Neural cell (in vitro differentiated cells): ENCODE data around the gene TTLL12. TPM values are rescaled to one million over a fixed set of nuclear protein-coding genes. Genes with fewer than 3 reads are reported as not detected.

ENCODE experiments used
- H2AFZ ChIP-seq: fragments of 200-600, 300-800 bp; sonication (generic), shearing (Covaris generic); 2 replicates; pipeline ENCODE4 v1.6.0; 2014; ENCODE audit warnings: low read depth, mild to moderate bottlenecking, antibody characterized with exemption, low read length, moderate library complexity
- H3F3A ChIP-seq: fragments of 200-600 bp; shearing (Covaris generic); 2 replicates; pipeline ENCODE4 v1.6.1; 2016; ENCODE audit warnings: mild to moderate bottlenecking, moderate library complexity, mixed read lengths, antibody characterized with exemption, low read length; ENCODE audit not compliant: insufficient read depth, poor library complexity, severe bottlenecking
- H3K27ac ChIP-seq: fragments of 200-600, 300-800 bp; sonication (generic), shearing (Covaris generic); 2 replicates; pipeline ENCODE4 v1.5.1; 2014; ENCODE audit warnings: mild to moderate bottlenecking, low read length, moderate library complexity
- H3K27me3 ChIP-seq: fragments of 300-800, 200-600 bp; sonication (generic), shearing (Covaris generic); 2 replicates; pipeline ENCODE4 v1.6.0; 2014; ENCODE audit warnings: mild to moderate bottlenecking, low read depth, low read length, moderate library complexity; ENCODE audit not compliant: insufficient read depth
- H3K36me3 ChIP-seq: fragments of 300-800, 200-600 bp; sonication (generic), shearing (Covaris generic); 2 replicates; pipeline ENCODE4 v1.5.1; 2014; ENCODE audit warnings: mild to moderate bottlenecking, antibody characterized with exemption, low read length, moderate library complexity; ENCODE audit not compliant: insufficient read depth
- H3K4me2 ChIP-seq: fragments of 300-800, 200-600 bp; sonication (generic), shearing (Covaris generic); 2 replicates; pipeline ENCODE4 v1.6.0; 2014; ENCODE audit warnings: mild to moderate bottlenecking, low read length
- H3K4me3 ChIP-seq: fragments of 300-800, 200-600 bp; sonication (generic), shearing (Covaris generic); 2 replicates; pipeline ENCODE4 v1.5.1; 2014; ENCODE audit warnings: mild to moderate bottlenecking, low read length, moderate library complexity
- H3K79me2 ChIP-seq: fragments of 200-600 bp; shearing (Covaris generic); replicated peaks from 2 replicates; pipeline ENCODE4 v1.6.0; 2014; ENCODE audit warnings: mild to moderate bottlenecking, low read length, moderate library complexity; ENCODE audit not compliant: insufficient read depth
- H3K9ac ChIP-seq: fragments of 300-800, 200-600 bp; sonication (generic), shearing (Covaris generic); 2 replicates; pipeline ENCODE4 v1.6.1; 2016; ENCODE audit warnings: mild to moderate bottlenecking, low read length, mixed read lengths
- H3K9me2 ChIP-seq: fragments of 200-600 bp; shearing (Covaris generic); 2 replicates; pipeline ENCODE4 v1.6.1; 2016; ENCODE audit warnings: mild to moderate bottlenecking, low read length, mixed read lengths; ENCODE audit not compliant: insufficient read depth
- H3K9me3 ChIP-seq: fragments of 200-600, 300-800 bp; sonication (generic), shearing (Covaris generic); 2 replicates; pipeline ENCODE4 v1.6.1; 2016; ENCODE audit warnings: mild to moderate bottlenecking, mixed run types, low read length, moderate library complexity, mixed read lengths
- H4K20me1 ChIP-seq: fragments of 200-600 bp; shearing (Covaris generic); 2 replicates; pipeline ENCODE4 v1.6.1; 2016; ENCODE audit warnings: mild to moderate bottlenecking, mixed run types; ENCODE audit not compliant: insufficient read depth
- CTCF ChIP-seq: fragments of 450-650 bp; IDR thresholded peaks from 2 replicates; pipeline ENCODE4 v1.5.1; 2014; ENCODE audit warnings: antibody characterized with exemption, mild to moderate bottlenecking, moderate library complexity; ENCODE audit not compliant: poor library complexity, severe bottlenecking
- EP300 ChIP-seq: fragments of 450-650 bp; conservative IDR thresholded peaks from 2 replicates; pipeline ENCODE4 v1.6.1; 2014; ENCODE audit warnings: antibody characterized with exemption, mild to moderate bottlenecking, moderate library complexity; ENCODE audit not compliant: poor library complexity, severe bottlenecking
- EZH2 ChIP-seq: fragments of 200-600, 300-800 bp; shearing (Covaris generic), sonication (generic); IDR thresholded peaks from 2 replicates; pipeline ENCODE4 v1.6.1; 2014; ENCODE audit warnings: antibody characterized with exemption, low read length, borderline replicate concordance, mild to moderate bottlenecking; ENCODE audit not compliant: insufficient read depth, poor library complexity, severe bottlenecking
- MXI1 ChIP-seq: fragments of 450-650 bp; conservative IDR thresholded peaks from 2 replicates; pipeline ENCODE4 v1.6.1; 2014; ENCODE audit warnings: antibody characterized with exemption, mild to moderate bottlenecking; ENCODE audit not compliant: poor library complexity, severe bottlenecking
- POLR2AphosphoS5 ChIP-seq: IDR thresholded peaks from 2 replicates; pipeline ENCODE4 v1.6.1; 2012
- RAD21 ChIP-seq: fragments of 450-650 bp; conservative IDR thresholded peaks from 2 replicates; pipeline ENCODE4 v1.6.1; 2014; ENCODE audit warnings: antibody characterized with exemption, mild to moderate bottlenecking, moderate library complexity
- SMC3 ChIP-seq: fragments of 450-650 bp; conservative IDR thresholded peaks from 2 replicates; pipeline ENCODE4 v1.6.1; 2014; ENCODE audit warnings: antibody characterized with exemption, mild to moderate bottlenecking, moderate library complexity; ENCODE audit not compliant: poor library complexity
- TAF1 ChIP-seq: IDR thresholded peaks from 2 replicates; pipeline ENCODE4 v1.6.1; 2012; ENCODE audit warnings: low read depth
- polyA plus RNA-seq: library from polyadenylated mRNA; depleted of rRNA; stranded (reverse); fragments of >200 nt; gene quantifications from 2 replicates; pipeline ENCODE4 v1.2.3, GENCODE V29; 2014
- TF ChIP-seq, protein P1 (sequence below): IDR thresholded peaks from 2 replicates; pipeline ENCODE4 v1.6.1; 2012; ENCODE audit warnings: borderline replicate concordance

Gene TTLL12
- polyA plus RNA-seq, 1 donor from 2014 or later: 22.2 TPM

DNA sequence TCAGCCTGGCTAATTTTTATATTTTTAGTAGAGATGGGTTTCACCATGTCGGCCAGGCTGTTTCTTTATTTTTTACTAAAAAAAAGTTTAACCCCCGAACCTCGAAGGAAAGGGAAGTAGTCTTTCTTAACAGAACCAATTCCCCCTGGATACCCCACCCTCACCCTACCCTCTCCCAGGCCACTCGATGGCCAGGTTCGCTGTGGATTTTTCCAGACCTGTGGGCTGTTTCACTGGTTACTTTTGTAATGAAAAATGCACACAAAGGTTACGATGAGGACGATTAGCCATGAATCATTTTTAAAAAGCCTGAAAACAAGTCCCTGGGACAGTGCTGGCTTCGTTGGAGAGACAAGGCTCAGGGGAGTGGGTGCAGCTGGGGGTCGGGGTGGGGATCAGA is 33.0 kb downstream of the TTLL12 start:
- no peaks in the 10 kb centered on the region for H3K9me2 ChIP-seq
- H3K27ac ChIP-seq: no peak overlapping the region
- no peak overlapping the region for H3K9ac ChIP-seq
- H2AFZ ChIP-seq: no peak overlapping the region
- no peak overlapping the region for H3K4me3 ChIP-seq
- H3K79me2 ChIP-seq: no peaks in the 10 kb centered on the region
- TF ChIP-seq TAF1: no peak
- TF ChIP-seq POLR2AphosphoS5: no peak
- TF ChIP-seq MXI1: no peak
- TF ChIP-seq RAD21: no peak
- no peak for TF ChIP-seq CTCF
- TF ChIP-seq EZH2: no peak
- TF ChIP-seq EP300: no peak
- TF ChIP-seq, protein P1, sequence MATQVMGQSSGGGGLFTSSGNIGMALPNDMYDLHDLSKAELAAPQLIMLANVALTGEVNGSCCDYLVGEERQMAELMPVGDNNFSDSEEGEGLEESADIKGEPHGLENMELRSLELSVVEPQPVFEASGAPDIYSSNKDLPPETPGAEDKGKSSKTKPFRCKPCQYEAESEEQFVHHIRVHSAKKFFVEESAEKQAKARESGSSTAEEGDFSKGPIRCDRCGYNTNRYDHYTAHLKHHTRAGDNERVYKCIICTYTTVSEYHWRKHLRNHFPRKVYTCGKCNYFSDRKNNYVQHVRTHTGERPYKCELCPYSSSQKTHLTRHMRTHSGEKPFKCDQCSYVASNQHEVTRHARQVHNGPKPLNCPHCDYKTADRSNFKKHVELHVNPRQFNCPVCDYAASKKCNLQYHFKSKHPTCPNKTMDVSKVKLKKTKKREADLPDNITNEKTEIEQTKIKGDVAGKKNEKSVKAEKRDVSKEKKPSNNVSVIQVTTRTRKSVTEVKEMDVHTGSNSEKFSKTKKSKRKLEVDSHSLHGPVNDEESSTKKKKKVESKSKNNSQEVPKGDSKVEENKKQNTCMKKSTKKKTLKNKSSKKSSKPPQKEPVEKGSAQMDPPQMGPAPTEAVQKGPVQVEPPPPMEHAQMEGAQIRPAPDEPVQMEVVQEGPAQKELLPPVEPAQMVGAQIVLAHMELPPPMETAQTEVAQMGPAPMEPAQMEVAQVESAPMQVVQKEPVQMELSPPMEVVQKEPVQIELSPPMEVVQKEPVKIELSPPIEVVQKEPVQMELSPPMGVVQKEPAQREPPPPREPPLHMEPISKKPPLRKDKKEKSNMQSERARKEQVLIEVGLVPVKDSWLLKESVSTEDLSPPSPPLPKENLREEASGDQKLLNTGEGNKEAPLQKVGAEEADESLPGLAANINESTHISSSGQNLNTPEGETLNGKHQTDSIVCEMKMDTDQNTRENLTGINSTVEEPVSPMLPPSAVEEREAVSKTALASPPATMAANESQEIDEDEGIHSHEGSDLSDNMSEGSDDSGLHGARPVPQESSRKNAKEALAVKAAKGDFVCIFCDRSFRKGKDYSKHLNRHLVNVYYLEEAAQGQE: no peak
- no peak for TF ChIP-seq SMC3
- no peaks in the 10 kb centered on the region for H4K20me1 ChIP-seq
- H3K36me3 ChIP-seq: no peaks in the 10 kb centered on the region
- H3F3A ChIP-seq: no peaks in the 10 kb centered on the region
- H3K27me3 ChIP-seq: peaks cover 16% of the 10 kb centered on the region
- no peak overlapping the region for H3K4me2 ChIP-seq
- H3K9me3 ChIP-seq: no peaks in the 10 kb centered on the region

GRCh38 chr22:43152357-43153071 is 34.4 kb downstream of the TTLL12 start:
- Histone ChIP-seq H3K27me3 (peaks cover 16% of the 10 kb centered on the region), H3K9me2 (no peaks in the 10 kb centered on the region), H3K79me2 (no peaks in the 10 kb centered on the region), H3K9me3 (no peaks in the 10 kb centered on the region), H2AFZ (no peak overlapping the region), H3K36me3 (no peaks in the 10 kb centered on the region), H3K4me2 (no peak overlapping the region), H3K27ac (no peak overlapping the region), H3F3A (no peaks in the 10 kb centered on the region), H3K4me3 (no peak overlapping the region), H3K9ac (no peak overlapping the region), H4K20me1 (no peaks in the 10 kb centered on the region)
- TF ChIP-seq, protein P1: no peak
- TF ChIP-seq EP300: no peak
- no peak for TF ChIP-seq SMC3
- no peak for TF ChIP-seq RAD21
- no peak for TF ChIP-seq MXI1
